ENCODE data around the gene SCGN. TPM values are rescaled to one million over a fixed set of nuclear protein-coding genes. Genes with fewer than 3 reads are reported as not detected.

The SCGN gene
- total and polyA plus RNA-seq, 2 of the 13 experiments (the other 11 are each of a cell fraction or from before 2014, with no cell fraction given): 2.9 to 29.0 TPM

DNA sequence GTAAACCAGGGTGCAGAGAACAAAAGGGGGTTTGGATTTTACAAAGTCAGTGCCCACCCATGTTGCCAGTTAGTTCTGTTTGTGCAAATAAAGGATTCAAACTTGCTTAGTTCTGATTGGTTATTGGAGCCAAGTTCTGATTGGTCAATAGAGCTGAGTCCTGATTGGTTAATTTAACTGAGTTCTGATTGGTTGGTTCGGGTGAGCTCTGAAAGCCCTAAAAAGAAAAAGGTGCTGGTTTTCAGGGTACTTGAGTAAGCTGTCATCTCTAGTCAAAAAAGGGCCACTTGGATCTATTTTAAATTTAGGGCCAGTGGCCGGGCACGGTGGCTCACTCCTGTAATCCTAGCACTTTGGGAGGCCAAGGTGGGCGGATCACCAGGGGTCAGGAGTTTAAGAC is 47.6 kb downstream of the SCGN start (continued):
- no peak for TF ChIP-seq ZNF788 (CRISPR knock-in tag; IDR thresholded peaks at IDR 0.05; ENCODE audit: borderline replicate concordance)

DNA sequence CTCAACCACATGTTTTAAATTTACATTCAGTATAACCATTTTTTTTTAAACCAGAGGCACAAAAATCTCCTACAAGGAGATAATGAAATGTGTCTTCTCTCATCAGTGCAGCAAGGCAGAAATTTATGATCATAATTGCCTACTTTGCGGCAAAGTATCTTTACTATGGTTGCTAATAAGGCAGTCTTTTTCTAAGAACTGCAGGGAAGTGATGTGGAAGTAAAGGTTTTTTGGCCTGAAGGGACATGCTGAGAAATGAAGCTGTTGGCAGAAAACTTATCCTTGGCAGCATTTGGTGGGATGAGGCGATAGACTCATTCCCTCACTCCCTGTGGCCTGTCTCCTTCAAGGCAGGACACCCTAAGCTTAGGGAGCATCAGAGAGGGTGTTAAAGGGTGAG is 48.7 kb downstream of the SCGN start:
- no peak for FAIRE-seq
- TF ChIP-seq NFE2 (CRISPR knock-in tag; IDR thresholded peaks at IDR 0.05): no peak
- TF ChIP-seq ZBTB7B (CRISPR knock-in tag; IDR thresholded peaks at IDR 0.05): no peak
- TF ChIP-seq TSC22D2 (CRISPR knock-in tag; IDR thresholded peaks at IDR 0.05; ENCODE audit: borderline replicate concordance): no peak
- TF ChIP-seq ERF (CRISPR knock-in tag; IDR thresholded peaks at IDR 0.05): no peak
- TF ChIP-seq SETDB1 (CRISPR knock-in tag; IDR thresholded peaks at IDR 0.05; ENCODE audit: borderline replicate concordance): no peak
- TF ChIP-seq ZNF615 (CRISPR knock-in tag; IDR thresholded peaks at IDR 0.05; ENCODE audit: borderline replicate concordance): no peak
- TF ChIP-seq, protein P1, sequence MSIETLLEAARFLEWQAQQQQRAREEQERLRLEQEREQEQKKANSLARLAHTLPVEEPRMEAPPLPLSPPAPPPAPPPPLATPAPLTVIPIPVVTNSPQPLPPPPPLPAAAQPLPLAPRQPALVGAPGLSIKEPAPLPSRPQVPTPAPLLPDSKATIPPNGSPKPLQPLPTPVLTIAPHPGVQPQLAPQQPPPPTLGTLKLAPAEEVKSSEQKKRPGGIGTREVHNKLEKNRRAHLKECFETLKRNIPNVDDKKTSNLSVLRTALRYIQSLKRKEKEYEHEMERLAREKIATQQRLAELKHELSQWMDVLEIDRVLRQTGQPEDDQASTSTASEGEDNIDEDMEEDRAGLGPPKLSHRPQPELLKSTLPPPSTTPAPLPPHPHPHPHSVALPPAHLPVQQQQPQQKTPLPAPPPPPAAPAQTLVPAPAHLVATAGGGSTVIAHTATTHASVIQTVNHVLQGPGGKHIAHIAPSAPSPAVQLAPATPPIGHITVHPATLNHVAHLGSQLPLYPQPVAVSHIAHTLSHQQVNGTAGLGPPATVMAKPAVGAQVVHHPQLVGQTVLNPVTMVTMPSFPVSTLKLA (IDR thresholded peaks at IDR 0.05): no peak
- TF ChIP-seq RBM22 (optimal IDR thresholded peaks at IDR 0.05; ENCODE audit: low read length): no peak
- TF ChIP-seq RAD21 (CRISPR knock-in tag; IDR thresholded peaks at IDR 0.05): no peak
- TF ChIP-seq NPAS2 (CRISPR knock-in tag; IDR thresholded peaks at IDR 0.05; ENCODE audit: borderline replicate concordance): no peak
- no peak for TF ChIP-seq AKAP8 (CRISPR knock-in tag; IDR thresholded peaks at IDR 0.05)
- TF ChIP-seq ATAD3A (CRISPR knock-in tag; IDR thresholded peaks at IDR 0.05): no peak
- TF ChIP-seq PRPF4 (IDR thresholded peaks at IDR 0.05; ENCODE audit: low read depth, low read length, poor library complexity, severe bottlenecking): no peak
- no peak for TF ChIP-seq RFX1 (IDR thresholded peaks at IDR 0.05)
- no peak overlapping the region for H3K4me3 ChIP-seq (replicated peaks in 1 of 3; ENCODE audit: insufficient read depth in 1 of 3, low read depth in 2 of 3, low read length in 3 of 3)
- ChIA-PET POLR2A (no interaction called here), CTCF (ENCODE audit: low intra/inter-chr PET ratio, low total read pairs) (no interaction called here)
- no peak overlapping the region for H3K4me2 ChIP-seq (ENCODE audit: low read depth, low read length)
- in situ Hi-C loops (cut with HindIII; ENCODE audit: extremely low pct_ligation_motif_present, low pct_unique_long_range_greater_than_20kb) (no loop called here), intact Hi-C loops (cut with micrococcal nuclease; ENCODE audit: unreplicated experiment) (no loop called here)
- no peak overlapping the region for H2AFZ ChIP-seq (ENCODE audit: low read length)
- WGBS (ENCODE audit: low lambda C conversion rate): 93% methylated on average over 2 of the region's 2 CpGs
- H3K27me3 ChIP-seq (ENCODE audit: control insufficient read depth in 1 of 2, insufficient read depth in 2 of 2, low read length in 2 of 2): no peaks in the 10 kb centered on the region; a peak in 1 of 5 replicates
- BruUV-seq (replicated peaks): no TSS peak
- no peaks in the 10 kb centered on the region for H3K36me3 ChIP-seq (replicated peaks in 1 of 2; ENCODE audit: control insufficient read depth in 1 of 2, insufficient read depth in 2 of 2, low read length in 2 of 2)
- no peaks in the 10 kb centered on the region for H4K20me1 ChIP-seq (ENCODE audit: insufficient read depth, low read length)
- no peak overlapping the region for H3K27ac ChIP-seq (ENCODE audit: extremely low read length, insufficient read depth, low read length)
- peaks cover 11% of the 10 kb centered on the region for H3K4me1 ChIP-seq (ENCODE audit: insufficient read depth, low read length)
- ATAC-seq: no peak
- H3K9ac ChIP-seq (ENCODE audit: insufficient read depth, low read depth, low read length): no peak overlapping the region
- H3K79me2 ChIP-seq (ENCODE audit: insufficient read depth, low read length): no peaks in the 10 kb centered on the region
- no peak for DNase-seq (ENCODE audit: low spot score)
- no peaks in the 10 kb centered on the region for H3K9me3 ChIP-seq (ENCODE audit: low read length)
